Parathyroid adenoma (tissue), 2 donors: ENCODE data around the gene ZNF541.

Experiments used
- H2AFZ ChIP-seq: fragments of 300-600 bp; sonication (generic); one replicate; pipeline ENCODE4 v1.7.0; 2017; ENCODE audit warnings: antibody characterized with exemption, mild to moderate bottlenecking
- H3K27ac ChIP-seq: fragments of 300-600 bp; sonication (generic); one replicate; pipeline ENCODE4 v1.7.0; 2017
- H3K27me3 ChIP-seq: fragments of 300-600 bp; sonication (generic); one replicate; pipeline ENCODE4 v1.7.0; 2017; ENCODE audit warnings: low read length; ENCODE audit not compliant: control insufficient read depth, insufficient read depth
- H3K36me3 ChIP-seq: fragments of 300-600 bp; sonication (generic); one replicate; pipeline ENCODE4 v1.7.0; 2017; ENCODE audit warnings: low read length; ENCODE audit not compliant: control insufficient read depth, insufficient read depth
- H3K4me1 ChIP-seq: fragments of 300-600 bp; sonication (generic); one replicate; pipeline ENCODE4 v1.7.0; 2017; ENCODE audit warnings: control low read depth
- H3K4me2 ChIP-seq: fragments of 300-600 bp; sonication (generic); one replicate; pipeline ENCODE4 v1.7.0; 2017; ENCODE audit warnings: low read length
- H3K4me3 ChIP-seq: fragments of 300-600 bp; sonication (generic); one replicate; pipeline ENCODE4 v1.7.0; 2017; ENCODE audit warnings: low read depth, low read length
- H3K79me2 ChIP-seq: fragments of 300-600 bp; sonication (generic); one replicate; pipeline ENCODE4 v1.7.0; 2017; ENCODE audit warnings: control low read depth
- H3K9ac ChIP-seq: fragments of 300-600 bp; sonication (generic); one replicate; pipeline ENCODE4 v1.7.0; 2017; ENCODE audit warnings: mild to moderate bottlenecking
- H3K9me3 ChIP-seq: fragments of 300-600 bp; sonication (generic); one replicate; pipeline ENCODE4 v1.7.0; 2017; ENCODE audit warnings: low read length; ENCODE audit not compliant: control insufficient read depth
- TF ChIP-seq, protein P1 (sequence below): fragments of 300-600 bp; sonication (generic); IDR thresholded peaks from one replicate; pipeline ENCODE4 v1.7.0; 2017; ENCODE audit warnings: antibody characterized with exemption, mild to moderate bottlenecking
- donor health status: primary hyperparathyroidism.

Gene ZNF541

DNA sequence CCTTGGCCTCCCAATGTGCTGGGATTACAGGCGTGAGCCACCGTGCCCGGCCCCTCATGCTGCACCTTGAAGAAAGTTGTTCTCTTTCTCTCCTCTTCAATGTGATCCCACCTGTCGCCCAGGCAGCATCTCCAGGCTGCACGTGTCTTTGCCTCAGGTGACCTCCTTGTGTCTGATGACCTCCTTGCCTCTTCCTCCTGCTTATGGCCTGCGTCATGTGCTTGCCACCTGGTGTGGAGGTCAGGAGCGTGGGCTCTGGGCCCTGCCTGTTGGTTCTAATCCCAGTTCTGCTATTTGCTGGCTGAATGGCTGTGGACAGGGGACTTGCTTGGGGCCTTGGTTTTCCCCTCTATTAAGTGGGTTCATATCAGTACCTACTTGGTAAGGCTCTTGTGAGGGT is 42.3 kb upstream of the ZNF541 start:
- Histone ChIP-seq H3K27me3 (no peaks in the 10 kb centered on the region), H3K9ac (no peak overlapping the region), H3K36me3 (no peaks in the 10 kb centered on the region), H3K4me1 (peaks cover 3% of the 10 kb centered on the region), H2AFZ (no peak overlapping the region), H3K27ac (no peak overlapping the region), H3K9me3 (no peaks in the 10 kb centered on the region), H3K4me3 (no peak overlapping the region), H3K79me2 (peaks cover 75% of the 10 kb centered on the region), H3K4me2 (no peak overlapping the region)
- TF ChIP-seq, protein P1, sequence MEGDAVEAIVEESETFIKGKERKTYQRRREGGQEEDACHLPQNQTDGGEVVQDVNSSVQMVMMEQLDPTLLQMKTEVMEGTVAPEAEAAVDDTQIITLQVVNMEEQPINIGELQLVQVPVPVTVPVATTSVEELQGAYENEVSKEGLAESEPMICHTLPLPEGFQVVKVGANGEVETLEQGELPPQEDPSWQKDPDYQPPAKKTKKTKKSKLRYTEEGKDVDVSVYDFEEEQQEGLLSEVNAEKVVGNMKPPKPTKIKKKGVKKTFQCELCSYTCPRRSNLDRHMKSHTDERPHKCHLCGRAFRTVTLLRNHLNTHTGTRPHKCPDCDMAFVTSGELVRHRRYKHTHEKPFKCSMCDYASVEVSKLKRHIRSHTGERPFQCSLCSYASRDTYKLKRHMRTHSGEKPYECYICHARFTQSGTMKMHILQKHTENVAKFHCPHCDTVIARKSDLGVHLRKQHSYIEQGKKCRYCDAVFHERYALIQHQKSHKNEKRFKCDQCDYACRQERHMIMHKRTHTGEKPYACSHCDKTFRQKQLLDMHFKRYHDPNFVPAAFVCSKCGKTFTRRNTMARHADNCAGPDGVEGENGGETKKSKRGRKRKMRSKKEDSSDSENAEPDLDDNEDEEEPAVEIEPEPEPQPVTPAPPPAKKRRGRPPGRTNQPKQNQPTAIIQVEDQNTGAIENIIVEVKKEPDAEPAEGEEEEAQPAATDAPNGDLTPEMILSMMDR = no peak

DNA sequence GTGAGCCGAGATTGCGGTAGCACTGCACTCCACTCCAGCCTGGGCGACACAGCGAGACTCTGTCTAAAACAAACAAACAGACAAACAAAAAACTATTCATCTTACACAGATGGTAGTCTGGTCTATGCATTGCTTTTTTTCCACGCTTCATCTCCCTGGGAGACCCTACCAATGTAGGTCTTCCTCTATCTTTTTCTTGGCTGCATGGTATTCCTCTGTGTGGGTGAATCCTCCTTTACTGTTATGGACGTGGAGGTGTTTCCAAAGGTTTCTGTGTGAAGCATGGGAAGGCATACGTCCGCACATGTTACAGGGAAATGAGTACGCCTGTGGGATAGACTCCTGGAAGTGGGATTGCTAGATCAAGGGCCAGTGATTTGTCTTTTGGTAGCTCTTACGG is 41.6 kb upstream of the ZNF541 start:
- Histone ChIP-seq H3K4me1 (peaks cover 3% of the 10 kb centered on the region), H2AFZ (no peak overlapping the region), H3K27ac (no peak overlapping the region), H3K79me2 (peaks cover 72% of the 10 kb centered on the region), H3K27me3 (no peaks in the 10 kb centered on the region), H3K4me2 (no peak overlapping the region), H3K9ac (no peak overlapping the region), H3K36me3 (no peaks in the 10 kb centered on the region), H3K4me3 (no peak overlapping the region), H3K9me3 (no peaks in the 10 kb centered on the region)
- TF ChIP-seq, protein P1 = no peak

DNA sequence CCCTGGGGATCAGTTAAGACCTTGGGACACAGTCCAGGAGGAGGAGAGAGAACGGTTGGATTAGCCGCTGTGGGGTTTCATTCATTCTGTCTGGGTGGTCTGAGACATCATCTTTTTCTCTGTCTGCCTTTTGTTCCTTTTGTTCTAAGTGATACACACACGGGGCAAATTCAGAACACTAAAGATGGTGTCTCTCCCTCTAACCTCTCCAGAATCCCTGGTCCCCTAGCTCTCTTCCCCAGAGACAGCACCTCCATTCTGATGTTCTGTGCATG is 41.0 kb upstream of the ZNF541 start:
- TF ChIP-seq, protein P1 = no peak
- H3K27ac ChIP-seq = no peak overlapping the region
- H3K27me3 ChIP-seq = no peaks in the 10 kb centered on the region
- H3K36me3 ChIP-seq = no peaks in the 10 kb centered on the region
- H3K9ac ChIP-seq = no peak overlapping the region
- H3K4me1 ChIP-seq = peaks cover 3% of the 10 kb centered on the region
- H3K4me2 ChIP-seq = no peak overlapping the region
- no peak overlapping the region for H2AFZ ChIP-seq
- H3K9me3 ChIP-seq = no peaks in the 10 kb centered on the region
- H3K79me2 ChIP-seq = peaks cover 70% of the 10 kb centered on the region
- no peak overlapping the region for H3K4me3 ChIP-seq

DNA sequence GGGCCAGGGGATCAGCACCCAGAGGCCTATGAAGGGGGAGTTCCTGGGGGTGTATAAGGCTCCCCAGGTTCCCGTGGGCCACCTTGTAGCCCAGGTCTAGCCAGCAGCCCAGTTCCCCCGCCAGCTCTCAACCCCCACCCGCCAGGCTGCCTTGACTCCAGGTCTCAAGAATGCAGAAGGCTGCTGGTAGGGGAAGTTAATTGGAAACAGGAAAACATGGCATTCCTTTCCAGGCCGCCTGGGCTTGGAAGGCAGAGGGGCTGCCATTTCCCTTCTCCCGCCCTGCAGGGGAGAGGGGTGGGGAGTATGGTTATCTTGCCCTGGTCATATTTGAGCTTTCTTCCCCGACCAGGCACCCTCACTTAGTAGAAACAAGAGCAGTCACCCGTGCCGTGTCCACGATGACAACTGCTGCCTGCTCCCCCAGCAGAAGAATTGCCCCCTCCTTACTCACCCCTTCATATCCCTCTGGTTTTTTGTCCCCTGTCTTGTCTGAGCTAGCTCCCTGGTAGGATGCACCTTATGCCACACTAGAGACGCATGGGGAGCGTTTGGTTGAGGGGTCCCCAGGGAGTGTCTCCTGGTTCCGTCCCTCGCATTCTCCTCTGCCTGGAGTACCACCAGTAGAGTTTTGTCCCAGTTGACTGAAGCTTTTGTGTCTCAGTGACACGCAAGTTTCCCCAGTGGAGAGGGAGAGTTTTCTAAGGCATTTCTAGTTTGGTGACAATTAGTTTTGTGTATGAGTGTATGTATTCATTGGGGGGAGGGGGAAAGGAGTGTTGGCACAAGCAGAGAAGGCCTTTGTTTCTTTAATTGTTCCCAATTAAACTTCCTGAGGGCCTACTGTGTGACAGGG is 40.4 kb upstream of the ZNF541 start:
- TF ChIP-seq, protein P1 = no peak
- Histone ChIP-seq H2AFZ (no peak overlapping the region), H3K27ac (no peak overlapping the region), H3K27me3 (no peaks in the 10 kb centered on the region), H3K4me2 (no peak overlapping the region), H3K36me3 (no peaks in the 10 kb centered on the region), H3K9me3 (no peaks in the 10 kb centered on the region), H3K4me1 (no peaks in the 10 kb centered on the region), H3K9ac (no peak overlapping the region), H3K79me2 (peaks cover 65% of the 10 kb centered on the region), H3K4me3 (no peak overlapping the region)

DNA sequence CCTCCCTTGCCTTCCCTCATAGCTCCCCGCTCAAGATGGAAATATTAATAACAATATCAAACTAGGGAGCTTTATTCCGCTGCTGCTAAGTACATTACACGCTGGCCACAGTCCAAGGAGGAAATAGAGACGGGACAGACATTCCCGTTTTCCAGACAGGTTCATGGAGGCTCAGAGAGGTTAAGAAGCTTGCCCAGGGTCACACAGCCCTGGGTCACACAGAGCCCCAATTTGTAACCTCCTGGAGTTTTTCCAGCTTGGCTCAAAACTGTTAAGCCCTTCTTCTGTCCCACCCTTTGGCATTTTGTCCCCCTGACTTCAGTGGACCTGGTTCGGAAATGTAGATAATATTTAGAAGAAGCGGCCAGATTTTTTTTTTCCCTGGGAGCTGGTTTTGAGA is 38.0 kb upstream of the ZNF541 start:
- Histone ChIP-seq H2AFZ (no peak overlapping the region), H3K36me3 (no peaks in the 10 kb centered on the region), H3K27me3 (no peaks in the 10 kb centered on the region), H3K4me3 (peak overlapping the region; percentile 8), H3K79me2 (peaks cover 50% of the 10 kb centered on the region), H3K4me2 (peak overlapping the region; percentile 77), H3K4me1 (no peaks in the 10 kb centered on the region), H3K27ac (peak overlapping the region; percentile 79), H3K9me3 (no peaks in the 10 kb centered on the region), H3K9ac (peak overlapping the region; percentile 88)
- TF ChIP-seq, protein P1 = no peak
